GM19463 (cell line): ENCODE results near the gene CHMP2A.
"Not testable (repeated sequence)": the region's sequence is repeated elsewhere in the genome, so short reads cannot be mapped to it uniquely, and the experiment has no call there.

Source experiments
- ATAC-seq: cut with Tn5 transposase; IDR thresholded peaks from one replicate; pipeline ENCODE4 v1.9.1; 2021; ENCODE audit warnings: mild to moderate bottlenecking, moderate library complexity; ENCODE audit not compliant: unreplicated experiment

CHMP2A gene

DNA sequence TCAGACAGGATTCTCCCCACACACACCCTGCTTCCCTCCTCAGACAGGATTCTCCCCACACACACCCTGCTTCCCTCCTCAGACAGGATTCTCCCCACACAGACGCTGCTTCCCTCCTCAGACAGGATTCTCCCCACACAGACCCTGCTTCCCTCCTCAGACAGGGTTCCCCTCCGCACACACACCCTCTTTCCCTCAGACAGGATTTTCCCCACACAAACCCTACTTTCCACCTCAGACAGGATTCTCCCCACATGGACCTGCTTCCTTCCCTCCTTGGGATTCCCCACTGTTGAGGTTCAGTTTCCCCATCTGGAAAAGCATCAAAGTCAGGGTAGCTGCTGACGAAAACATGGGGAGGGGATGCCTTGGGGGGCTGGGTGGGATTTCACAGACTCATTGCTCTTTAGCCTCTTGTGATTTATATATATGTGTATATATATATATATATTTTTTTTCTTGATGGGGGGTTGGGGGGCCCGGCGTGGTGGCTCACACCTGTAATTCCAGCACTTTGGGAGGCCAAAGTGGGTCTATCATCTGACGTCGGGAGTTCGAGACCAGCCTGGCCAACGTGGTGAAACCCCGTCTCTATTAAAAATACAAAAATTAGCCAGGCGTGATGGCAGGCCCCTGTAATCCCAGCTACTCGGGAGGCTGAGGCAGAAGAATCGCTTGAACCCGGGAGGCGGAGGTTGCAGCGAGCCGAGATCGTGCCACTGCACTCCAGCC is 12.1 kb downstream of the CHMP2A start:
- ATAC-seq, result not testable (repeated sequence)

DNA sequence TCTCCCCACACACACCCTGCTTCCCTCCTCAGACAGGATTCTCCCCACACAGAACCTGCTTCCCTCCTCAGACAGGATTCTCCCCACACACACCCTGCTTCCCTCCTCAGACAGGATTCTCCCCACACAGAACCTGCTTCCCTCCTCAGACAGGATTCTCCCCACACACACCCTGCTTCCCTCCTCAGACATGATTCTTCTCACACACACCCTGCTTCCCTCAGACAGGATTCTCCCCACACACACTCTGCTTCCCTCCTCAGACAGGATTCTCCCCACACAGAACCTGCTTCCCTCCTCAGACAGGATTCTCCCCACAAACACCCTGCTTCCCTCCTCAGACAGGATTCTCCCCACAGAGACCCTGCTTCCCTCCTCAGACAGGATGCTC is 15.7 kb downstream of the CHMP2A start:
- ATAC-seq, result not testable (repeated sequence)

- no peak for ATAC-seq
Observed at GRCh38 chr19:58538257-58539168, 16.4 kb downstream of the CHMP2A start.

GRCh38 chr19:58536852-58537798 is 17.8 kb downstream of the CHMP2A start:
- ATAC-seq, result no peak

- no peak for ATAC-seq
Observed at GRCh38 chr19:58535857-58536256, 19.0 kb downstream of the CHMP2A start.

DNA sequence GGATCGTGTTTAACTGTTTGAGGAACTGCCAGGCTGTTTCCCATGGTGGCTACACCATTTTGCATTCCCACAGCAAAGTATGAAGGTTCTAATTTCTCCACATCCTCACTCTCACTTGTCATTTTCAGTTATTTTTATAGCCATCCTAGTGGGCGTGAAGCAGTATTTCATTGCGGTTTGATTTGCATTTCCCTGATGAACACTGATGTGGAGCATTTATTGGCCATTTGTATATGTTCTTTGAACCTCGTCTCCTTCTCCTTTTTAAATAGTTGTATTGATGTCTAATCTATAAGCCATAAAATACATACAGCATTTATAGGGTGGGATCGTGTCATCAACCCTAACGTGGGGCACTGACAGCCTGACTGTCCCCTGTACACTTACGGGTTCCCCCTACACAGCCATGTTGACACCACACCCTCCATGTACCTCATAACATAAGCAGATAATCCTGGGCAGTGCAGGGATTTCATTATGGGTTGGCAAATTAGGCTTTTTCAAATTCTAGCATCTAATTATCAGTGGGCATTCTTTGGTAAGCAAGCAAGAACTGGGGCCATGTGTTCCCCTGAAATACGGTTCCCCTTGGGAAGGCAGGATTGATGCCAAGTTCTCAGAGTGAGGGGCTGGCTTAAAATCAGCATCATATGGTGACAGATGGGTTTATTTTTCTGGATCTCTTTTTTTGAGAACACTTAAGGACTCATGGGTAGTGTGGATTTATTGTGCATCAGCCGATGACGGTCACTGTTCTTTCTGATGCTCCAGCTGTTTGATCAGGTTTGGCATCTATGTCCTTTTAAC is 23.7 kb downstream of the CHMP2A start:
- no peak for ATAC-seq

- ATAC-seq, result no peak
Observed at GRCh38 chr19:58529405-58529804, 25.5 kb downstream of the CHMP2A start.

DNA sequence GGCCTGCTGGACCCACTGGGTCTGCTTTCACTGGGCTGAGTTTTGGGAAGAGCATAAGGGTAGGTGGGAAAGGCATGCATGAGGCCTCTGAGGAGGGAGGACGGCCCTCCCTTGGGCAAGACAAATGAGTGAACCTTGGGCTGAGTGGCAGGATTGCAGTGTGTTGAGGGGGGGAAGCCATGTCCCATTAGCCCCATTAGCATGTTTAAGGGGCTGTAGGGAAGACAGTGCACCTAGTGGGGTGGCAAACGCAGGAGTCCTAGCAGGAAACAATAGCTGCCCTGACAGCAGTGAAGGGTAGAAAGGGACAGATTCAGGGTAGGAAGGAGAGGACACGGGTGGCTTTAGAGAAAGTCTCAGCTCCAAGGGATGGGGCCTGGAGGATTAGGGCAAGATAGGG is 32.2 kb downstream of the CHMP2A start:
- no peak for ATAC-seq

DNA sequence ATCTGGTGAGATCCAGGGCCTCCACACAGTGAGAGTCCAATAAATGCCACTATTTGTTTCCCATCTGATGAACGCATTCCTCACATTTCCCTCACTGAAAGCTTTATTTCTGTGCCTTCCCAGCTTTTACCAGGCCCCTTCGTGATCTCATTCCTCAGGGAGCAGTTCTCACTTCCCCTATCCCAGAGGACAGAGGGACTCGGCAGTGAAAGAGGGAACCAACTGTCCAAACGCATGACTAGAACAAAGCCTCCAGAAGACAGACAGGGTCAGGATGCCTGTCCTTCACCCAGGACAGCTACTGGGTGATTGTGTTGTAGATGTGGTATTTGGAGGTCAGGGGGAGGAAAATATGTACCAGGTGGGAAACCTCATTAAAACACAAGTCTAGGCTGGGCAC is 33.3 kb downstream of the CHMP2A start:
- no peak for ATAC-seq

GRCh38 chr19:58520257-58520599 is 34.7 kb downstream of the CHMP2A start:
- ATAC-seq, result no peak

- ATAC-seq, result peak; percentile 71
Observed at GRCh38 chr19:58519355-58520256, 35.3 kb downstream of the CHMP2A start, which contains the start of gene ZBTB45. Gene ZBTB45 (minus strand): TSS chr19:58519810. CDS start chr19:58517673, 2,137 bp downstream.

DNA sequence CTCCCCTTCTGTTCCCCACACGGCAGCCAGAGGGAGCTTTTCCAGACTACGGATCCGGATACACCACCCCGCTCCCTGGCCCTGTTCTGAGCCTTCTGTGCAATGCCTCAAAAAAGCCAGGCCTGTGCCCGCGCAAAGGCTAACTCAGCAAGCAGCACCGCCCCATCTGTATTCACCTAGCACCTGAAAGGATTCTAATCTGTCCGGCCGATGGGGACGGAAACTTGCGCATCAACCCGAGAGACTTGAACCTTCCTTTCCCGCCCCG is 35.9 kb downstream of the CHMP2A start:
- ATAC-seq, result no peak

GRCh38 chr19:58518256-58519086 is 36.4 kb downstream of the CHMP2A start:
- no peak for ATAC-seq

GRCh38 chr19:58516964-58517833 is 37.7 kb downstream of the CHMP2A start:
- ATAC-seq, result no peak

GRCh38 chr19:58516246-58516836 is 38.6 kb downstream of the CHMP2A start:
- no peak for ATAC-seq

DNA sequence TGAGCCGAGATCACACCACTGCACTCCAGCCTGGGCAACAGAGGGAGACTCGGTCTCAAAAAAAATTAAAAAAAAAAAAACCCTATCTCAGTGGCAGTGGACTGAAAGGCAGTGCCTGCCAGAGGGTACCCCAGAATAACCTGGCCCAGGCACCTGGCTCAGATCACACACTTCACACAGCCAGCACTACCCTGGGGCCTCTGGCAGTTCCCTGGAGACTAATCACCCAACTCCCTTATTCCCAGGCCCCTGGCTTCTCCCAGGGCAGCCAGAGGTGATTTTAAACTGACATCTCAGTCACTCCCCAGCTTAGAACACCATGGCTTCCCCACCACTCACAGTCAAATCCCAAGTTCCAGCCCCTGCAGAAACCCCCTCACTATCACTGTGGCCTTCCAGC is 39.6 kb downstream of the CHMP2A start:
- ATAC-seq, result no peak

DNA sequence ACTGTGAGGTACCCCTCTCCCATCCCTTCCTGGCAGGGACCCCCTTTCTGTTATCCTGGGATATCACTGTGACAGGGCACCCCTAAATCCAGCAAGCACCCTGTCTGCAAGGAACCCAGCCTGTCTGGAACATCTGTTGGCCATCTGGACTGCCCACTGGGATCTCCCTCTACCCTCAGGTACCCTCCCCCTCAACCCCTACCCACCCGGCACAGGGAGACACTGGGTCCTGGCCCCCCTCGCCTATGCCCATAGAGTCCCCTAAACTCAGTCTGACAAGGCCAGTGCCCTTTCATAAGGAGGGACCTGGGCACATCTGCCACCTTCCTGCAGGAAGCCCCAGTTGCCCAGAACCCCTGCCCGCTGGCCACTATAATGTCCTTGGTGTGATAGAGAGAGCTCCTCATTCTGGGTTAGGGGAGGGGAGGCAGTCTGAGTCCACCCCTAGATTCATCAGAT is 40.3 kb downstream of the CHMP2A start:
- no peak for ATAC-seq
